Activated T-cell treated with anti-CD3 and anti-CD28 coated beads, Interleukin-2, amount 50 U/mL, for 1 hour (primary cell): ENCODE data around the gene AFF2.

ENCODE experiments used
- DNase-seq: peaks from one replicate; pipeline ENCODE4 v3.0.0-alpha.2; 2020

AFF2 gene

DNA sequence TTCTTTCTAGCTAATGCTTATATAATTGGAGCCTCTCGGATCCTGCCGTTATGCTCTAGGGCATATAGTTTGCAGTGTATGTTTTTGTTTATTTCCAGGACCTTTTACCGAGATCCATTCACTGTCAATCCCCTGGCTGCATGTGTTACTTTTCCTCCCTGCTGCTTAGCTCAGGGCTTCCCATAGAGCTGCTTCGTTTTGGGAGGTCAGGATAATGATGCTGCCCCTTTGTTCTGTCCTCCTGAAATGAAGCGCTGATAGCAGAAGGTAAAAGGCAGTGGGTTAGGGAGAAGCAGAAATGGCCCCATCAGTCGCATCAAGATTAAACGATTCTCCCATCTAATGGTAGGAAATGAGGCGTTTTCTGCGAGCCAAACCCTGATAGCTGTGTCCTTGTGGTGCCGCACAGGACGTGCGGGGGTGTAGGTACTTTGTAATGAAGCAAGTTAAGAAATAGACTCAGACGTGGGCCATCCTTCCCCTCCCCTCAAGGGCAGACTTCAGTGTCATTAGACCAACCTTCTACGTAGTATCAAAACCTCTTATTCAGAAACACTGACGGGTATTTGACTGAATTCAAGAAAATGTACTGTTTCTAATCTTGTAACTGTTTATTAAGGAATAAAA lies 37.3 kb downstream of the AFF2 start:
- no peak for DNase-seq

DNA sequence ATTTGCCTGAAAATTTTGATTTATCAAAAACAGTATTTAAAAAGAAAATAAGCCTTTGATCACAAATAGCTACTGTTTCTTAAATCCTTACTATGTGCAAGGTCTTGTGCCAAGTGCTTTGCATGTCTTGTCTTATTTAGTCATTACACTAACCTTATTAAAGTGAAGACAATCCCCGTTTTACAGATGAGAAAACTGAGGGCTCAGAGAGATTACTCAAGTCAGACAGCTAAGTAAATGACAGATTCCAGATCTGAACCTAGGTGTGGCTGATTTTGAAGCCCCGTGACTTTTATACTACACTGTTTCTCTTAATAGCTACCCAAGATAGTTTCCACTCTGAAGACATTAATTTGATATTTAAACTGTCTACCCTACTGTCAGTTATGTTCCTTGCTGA lies 38.2 kb downstream of the AFF2 start:
- DNase-seq, result no peak

DNA sequence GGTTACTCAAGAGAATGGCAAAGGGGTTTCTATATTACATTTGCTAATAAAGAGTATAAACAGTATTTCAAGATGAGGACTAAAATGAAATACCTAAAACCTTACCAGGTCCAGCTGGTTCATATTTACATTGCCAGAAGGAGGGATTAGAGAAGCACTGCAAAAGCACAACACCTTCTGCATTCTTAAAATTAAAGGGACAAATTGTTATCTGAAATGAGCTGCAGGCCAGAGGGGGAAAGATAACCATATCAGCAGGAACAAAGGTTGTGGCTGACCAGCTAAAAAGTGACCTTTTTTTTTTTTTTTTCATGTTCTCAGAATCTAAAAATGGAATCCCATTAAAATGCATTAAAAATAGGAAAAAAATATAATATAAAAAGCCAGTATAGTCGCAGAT lies 39.7 kb downstream of the AFF2 start:
- DNase-seq, result no peak

DNA sequence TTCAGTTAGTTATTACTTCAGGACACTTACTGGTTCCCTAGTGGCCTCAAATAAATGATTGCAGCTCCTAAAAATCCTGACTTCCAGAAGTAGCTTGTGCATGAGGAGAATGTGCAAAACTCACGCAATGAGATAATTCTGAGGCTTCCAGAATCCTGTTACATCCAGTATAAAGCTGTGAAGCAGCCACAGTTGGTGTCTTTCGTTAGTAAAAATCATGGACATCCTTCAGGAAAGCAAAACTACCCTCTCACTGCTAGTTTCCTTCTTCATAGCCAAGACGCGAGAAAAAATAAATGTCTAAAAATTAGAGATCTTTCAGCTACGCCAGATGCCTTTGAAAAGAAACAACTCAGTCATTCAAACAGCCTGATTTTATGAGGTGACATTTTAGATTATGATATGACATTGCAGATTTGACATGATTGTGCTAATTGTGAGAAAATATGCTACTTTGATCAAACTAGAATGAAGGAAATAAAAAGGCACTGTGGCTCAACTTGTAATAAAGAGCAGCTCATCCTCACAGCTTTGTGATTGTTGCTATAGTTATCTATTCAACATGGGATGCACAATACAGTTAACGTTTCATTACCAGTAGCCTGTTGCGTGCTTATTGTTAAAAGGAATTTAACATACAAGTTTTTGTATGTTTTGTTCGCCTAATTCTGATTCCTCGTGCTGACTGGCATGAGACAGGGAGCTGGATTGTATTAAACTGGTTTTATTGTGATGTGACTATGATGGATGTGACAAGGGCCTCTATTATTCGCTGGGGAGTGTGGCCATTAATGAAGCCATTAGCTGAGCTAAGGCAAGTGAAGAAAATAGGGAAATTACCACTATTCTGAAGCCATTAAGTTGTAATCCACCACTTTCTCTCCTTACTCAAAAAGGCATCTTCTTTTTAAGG lies 40.5 kb downstream of the AFF2 start:
- no peak for DNase-seq

DNA sequence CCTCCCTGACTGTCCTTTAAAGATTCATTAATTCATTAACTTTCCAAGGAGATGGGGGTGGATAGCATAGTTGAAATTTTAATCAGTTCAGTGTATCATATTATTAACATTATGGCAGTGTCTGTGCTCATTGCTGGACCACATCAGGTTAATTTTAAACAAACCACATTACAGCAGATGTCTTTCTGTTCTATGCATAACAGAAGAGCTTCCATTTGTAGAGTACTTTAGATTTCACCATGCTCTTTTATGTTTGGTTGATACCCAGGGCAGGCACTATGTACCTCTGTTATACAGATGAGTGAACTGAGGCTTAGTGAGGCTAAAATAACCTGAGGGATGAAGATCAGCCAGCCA lies 41.1 kb downstream of the AFF2 start:
- DNase-seq, result no peak

DNA sequence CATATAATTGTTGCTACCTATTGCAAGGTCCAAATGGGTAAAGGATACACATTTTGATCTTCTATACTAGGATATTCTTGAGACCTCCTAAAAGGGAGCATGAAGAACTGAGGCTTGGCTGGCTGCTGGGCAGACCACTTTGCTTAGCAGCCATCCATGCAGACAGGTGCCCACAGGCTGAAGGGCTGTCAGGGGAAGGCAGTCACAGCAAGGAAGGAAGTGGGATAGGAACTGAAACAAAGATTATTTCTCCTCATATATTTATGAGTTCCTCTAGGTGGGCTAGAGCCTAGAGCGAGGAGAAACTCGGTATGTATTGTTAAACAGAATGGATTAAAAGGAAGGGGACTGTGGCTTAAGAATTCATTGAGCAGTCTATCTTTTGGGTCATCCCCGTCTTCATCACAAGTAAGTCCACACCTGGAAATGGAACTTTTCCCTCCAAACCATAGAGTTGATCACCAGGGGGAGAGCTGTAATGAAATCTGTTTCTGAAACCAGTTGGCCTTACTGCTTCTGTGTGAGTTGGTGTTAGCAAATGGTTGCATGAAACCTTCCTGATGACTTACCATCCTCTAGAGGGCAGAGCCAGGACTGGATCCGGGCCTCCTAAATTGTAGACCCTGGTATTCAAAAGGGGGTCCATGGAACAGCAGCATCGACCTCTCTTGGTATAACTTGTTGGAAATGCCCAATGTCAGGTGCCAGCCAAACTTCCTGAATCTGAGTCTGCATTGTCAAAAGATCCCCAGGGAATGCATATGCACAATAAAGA lies 42.3 kb downstream of the AFF2 start:
- DNase-seq, result no peak

DNA sequence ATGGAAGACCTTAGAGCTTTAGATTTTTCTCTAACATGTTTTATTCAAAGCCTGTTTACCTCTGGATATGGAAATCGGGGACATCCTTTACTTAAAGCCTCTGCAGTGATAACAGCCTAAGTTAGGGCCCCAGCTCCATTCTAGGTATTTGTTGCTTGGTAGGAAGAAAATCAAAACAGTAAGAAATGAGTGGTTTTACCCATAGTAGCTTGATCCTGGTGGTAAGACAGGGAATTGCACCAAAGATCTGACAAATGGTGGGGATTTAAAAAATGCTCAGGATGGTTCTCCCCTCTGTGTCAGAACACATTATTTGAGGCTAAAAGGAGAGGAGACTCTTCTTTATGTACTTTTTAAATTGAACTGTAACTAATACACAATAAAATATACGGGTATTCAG lies 52.4 kb downstream of the AFF2 start:
- DNase-seq, result no peak

DNA sequence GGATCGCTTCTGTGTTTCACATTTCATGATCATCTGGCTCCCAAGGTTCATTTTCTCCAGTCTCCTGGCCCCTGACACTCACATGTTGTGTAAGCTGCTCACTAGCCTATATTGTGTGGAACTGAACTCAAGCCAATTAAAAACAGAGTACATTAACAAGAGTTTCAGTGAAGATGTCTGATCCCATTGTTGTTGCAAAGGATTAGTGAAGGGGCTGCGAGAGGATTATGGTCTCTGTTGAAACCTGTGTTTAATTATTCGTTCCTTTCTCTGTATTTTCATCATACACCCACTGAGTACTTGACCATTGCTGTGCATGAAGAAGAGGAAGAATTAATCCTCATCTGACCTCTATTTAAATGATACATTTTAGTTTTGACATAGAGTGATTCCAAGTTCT lies 54.7 kb downstream of the AFF2 start:
- no peak for DNase-seq

DNA sequence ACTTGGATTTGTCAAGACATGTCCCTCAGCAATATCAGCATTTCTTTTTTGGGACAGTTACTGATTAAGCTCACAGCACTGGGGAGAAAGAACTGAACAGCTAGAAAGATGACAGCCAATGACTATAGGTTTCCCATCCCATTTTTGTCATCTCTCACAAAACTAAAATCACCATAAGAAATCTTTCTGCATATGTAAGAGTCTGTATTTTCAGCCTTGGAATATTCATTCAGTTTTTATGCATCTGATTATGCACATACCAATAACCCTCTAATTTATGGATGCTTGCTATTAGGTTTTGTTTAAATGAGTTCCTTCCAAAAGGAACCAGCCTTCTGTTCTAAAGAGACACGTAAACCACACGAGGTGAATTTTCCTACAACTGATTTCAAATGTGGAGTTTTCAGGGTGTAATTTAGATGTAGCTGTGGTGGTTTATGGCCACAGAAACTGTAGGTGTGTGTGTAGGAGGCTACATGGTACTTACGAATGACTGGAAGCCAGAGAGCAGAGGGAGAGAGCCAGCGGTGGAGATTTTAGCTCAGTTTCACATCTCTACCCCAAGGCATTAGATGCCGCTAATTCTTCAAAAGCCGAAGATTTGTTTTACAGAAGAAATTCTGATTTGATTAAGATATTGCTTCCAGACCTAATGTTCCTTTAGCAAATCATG lies 55.3 kb downstream of the AFF2 start:
- no peak for DNase-seq

DNA sequence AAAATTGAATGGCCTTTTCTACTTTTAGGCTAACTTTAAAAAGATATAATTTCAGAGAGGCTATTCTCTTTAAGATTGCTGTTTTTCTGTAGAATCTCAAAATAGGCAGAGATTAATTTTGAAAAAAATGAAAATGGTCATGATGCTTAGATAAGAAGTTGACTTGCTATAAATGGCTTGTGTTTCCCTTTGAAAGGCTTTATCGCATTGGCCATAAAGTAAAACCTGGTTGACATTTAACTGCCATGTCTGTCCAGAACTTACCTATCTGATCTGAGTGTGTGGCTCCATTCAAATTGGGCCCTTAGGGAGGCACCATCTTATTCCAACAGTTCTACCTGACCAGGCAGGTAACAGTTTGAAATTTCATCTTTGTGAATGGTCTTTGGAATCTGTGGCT lies 56.1 kb downstream of the AFF2 start:
- no peak for DNase-seq

DNA sequence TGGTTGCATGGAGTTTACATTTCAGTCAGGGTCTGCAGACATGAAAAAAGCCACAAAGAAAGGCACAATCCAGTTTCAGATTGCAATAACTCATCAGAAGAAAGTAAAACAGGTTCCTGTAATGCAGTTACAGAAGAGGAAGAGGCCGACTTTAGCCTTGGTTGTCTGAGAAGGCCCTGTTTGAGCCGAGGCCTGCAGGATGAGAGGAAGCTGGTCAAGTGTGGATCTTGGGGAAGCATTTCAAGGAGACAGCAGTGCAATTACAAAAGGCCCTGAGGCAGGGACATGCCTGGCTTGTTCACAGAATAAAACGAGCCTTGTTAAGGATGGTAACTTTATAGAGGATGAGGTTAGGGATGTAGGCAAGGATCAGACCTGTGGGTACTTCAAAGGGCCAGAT lies 62.4 kb downstream of the AFF2 start:
- no peak for DNase-seq

DNA sequence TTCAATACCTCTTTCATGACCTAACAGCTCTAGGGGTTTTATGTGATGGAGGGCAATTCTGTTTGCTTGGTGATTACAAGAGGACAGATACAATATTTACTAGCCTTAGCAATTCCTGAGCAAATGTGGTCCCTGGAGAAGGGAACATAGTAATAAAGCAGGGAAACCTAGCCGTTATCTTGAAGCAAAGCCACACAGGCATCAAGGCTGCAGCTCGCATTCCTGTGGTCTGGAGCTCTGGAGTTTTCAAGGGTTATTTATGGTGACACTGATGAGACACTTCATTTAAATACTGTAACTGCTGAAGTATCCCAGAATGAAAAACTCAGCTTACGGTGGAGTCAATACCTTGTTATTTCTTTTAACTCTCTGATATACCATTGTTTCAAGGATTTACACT lies 66.8 kb downstream of the AFF2 start:
- no peak for DNase-seq

DNA sequence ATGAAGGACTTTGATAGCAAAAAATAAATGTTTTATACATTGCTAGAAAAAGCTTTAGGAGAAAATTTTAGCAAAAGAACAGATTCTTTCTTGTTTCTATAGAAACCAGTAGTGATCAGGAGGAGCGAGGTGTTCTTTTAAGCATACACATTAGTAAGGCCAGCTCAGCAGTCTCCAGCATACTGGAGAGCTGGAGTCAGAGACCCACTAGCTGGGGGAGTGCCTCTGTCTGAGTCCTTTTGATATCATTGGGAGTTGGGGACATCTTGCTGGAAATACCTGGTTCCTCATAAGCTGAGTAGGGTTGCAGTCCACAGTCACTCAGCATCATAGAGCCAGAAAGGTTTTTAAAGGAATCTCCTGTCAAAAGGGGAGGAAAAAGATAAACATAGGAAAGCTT lies 67.4 kb downstream of the AFF2 start:
- no peak for DNase-seq

DNA sequence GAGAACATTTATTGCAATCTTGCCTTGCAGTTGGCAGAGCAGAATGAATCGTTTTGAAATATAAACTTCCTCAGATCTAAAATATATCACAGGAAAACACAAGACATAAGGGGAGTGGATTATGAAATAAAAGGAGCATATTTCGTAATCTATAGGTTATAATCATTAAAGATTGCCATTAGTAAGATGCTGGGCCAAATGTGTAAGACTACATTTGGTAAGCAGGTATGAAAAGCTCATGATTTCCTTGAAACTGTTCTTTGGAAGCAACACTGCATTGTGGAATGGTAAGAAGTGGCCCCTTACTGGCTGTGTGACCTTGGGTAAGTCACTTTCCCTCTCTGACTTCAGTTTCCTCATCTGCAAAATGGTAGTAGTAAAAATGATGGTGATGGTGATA lies 68.3 kb downstream of the AFF2 start:
- DNase-seq, result no peak

DNA sequence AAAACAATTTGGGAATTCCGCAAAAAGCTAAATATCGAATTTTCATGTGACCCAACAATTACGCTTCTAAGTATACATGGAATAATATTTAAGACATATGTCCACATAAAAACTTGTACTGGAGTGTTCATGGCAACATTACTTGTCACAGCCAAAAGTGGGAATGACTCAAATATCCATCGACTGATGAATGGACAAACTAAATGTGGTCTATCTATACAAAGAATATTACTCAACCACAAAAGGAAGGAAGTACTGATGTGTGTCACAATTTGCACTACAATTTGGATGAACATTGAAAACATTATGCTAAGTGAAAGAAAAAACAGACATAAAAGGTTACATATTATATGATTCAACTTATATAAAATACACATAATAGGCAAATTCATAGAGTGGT lies 71.9 kb downstream of the AFF2 start:
- DNase-seq, result no peak

DNA sequence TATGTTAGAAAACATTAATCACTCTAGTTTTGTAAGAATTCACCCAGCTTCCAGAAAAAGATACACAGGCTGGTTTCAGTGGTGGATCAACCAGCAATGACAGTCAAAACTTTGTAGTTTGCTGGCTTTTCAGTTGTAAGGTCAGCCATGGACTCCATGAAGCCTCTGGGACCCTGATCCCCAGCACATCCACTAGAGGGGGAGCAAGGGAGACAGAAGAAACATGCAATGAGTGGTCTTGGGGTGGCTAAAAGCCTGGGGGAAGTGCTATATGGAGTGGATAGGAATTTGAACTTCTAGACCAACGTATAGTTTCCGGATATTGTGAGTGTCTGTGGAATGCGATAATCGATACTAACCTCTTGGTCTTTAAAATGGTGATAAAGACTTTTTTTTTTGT lies 72.7 kb downstream of the AFF2 start:
- no peak for DNase-seq

DNA sequence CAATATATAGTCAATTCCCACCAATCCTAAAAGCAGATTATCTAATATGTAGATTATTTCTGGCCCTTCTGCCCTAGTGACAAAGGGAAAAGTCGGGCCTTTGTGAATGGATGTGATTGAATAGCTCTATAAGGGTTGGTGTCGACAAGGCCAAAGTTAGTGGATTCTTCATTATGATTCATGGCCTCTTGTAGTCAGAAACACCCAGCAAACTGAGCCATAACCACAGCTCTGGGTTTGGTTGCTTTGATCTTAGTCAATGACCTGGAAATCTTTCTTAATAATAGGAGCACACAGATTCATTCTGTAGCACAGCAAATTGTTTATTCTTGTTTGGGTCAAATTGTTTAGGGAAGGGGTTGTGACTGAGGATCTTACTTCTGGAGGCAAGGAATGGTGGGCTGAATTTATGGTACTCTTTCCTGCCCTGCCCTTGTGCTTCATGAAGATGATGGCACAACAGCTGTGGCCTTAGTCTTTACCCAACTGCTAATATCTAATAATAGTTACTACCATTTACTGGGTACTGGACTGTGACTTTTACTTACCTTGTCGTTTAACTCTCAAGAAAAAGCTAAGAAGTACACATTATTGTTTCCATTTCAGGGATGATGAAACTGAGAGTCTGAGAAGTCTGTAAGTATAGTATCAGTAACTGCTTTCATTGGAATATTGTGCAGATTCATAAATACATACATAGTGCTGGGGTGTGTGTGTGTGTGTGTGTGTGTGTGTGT lies 74.0 kb downstream of the AFF2 start:
- DNase-seq, result no peak

DNA sequence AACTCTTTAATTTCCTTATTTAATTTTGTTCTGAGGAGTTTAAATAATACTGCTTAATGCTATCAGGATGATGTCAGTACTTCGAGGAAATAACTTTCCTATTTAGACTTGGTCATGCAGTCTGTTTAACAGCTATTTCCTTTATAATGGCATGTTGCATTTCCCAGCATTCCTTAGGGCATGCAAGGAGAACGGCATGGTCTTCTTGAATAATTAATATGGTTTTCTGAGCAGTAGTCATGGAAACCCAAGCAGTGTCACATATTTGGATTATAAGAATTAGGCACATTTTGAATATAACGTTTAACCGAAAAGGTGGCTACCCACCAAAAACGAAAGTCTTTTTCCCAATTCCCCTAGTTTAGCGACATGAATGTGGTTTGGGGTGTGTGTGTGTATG lies 76.0 kb downstream of the AFF2 start:
- no peak for DNase-seq

DNA sequence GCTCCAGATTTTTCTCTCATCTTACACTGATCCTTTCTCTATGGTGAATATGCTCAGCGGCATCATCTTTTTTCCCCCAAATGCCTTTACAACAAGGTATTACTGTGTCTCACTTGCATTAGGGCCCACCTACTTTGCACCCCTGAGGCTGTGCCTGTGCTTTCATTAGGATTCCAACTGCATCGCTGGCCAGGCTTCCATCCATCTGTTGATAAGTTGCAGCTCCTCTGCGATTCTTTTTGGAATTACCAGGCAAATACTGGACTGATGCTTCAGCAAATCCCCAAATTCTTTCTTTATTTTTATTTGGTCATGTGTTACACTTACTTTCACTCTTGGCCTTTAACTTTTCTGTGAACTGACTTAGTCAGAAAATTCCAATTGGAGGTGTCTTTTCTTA lies 77.3 kb downstream of the AFF2 start:
- no peak for DNase-seq

DNA sequence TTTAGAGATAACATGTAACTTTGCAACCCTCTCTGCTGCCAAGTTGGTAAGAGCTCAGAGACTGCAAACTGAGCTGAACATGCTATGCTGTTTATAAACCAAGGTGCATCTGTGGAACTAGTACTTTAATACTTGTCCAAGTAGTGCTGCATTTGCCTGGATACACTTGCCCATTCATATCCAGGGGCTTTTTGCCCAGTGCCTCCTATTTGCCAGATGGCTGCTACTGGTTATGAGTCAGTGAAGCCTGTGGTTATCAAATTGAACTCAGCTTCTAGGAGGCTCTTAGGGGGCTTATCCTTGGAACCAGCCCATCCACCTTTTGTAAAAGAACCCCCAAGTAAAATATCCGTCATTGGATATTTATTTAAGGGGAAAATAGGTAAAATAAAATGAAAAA lies 79.6 kb downstream of the AFF2 start:
- DNase-seq, result no peak

DNA sequence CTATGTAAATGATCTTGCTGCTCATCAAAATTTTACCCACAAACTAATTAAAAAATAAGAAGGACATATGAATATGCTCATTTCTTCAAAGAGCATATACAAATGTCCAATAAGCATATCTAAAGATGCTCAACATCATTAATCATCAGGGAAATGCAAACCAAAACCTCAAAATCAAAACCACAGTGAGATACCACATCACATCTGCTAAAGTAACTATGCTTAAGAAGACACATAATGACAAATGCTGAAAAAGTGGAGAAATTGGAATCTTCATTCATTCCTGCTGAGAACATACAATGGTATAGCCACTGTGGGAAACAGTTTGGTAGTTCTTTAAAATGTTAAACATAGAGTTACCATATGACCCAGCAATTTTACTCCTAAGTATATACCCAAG lies 81.9 kb downstream of the AFF2 start:
- DNase-seq, result no peak

DNA sequence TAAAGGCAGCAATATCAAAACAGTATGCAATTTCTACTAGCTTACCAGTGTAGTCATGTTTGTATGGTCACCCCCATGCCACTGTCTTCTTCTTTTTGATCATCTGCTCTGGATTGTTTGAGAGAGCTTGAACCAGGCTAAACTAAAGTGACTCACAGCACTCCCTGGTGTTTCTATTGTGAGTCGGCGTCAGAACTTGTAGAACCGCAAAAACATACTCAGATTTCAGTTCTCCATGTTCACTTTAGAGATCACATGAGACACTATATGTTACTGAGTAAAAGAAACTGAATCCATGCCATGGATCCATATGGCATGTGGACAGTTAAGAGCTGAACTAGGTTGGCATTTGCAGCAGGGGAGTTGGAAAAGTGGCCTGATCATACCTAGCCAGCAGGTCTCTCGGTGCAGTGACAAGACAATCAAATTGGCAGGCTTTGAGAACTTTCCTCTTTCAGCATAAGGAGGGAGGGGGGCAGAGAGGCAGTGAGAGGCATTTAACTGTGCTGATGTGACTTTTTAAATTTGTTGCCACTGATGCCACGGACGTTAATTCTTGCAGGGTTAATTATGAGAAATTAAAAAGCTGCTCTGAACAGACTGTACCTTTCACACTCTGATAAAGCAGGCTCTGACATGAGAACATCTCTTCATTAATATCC lies 88.4 kb downstream of the AFF2 start:
- no peak for DNase-seq
